ENCODE results near the gene LAPTM5.

LAPTM5 gene

GRCh38 chr1:30757352-30758120 is at the start of gene LAPTM5:
LAPTM5 (minus strand) TSS chr1:30757774; CDS start chr1:30757745, 29 bp downstream.
- no peak for TF ChIP-seq CTCF (IDR thresholded peaks at IDR 0.05; ENCODE audit: borderline replicate concordance, control extremely low read depth, extremely low read depth, insufficient read depth, missing control alignments)
- in situ Hi-C loops (cut with MboI; ENCODE audit: low sequenced_read_pairs, unreplicated experiment): no loop called here
- DNase-seq (ENCODE audit: low spot score): no peak

GRCh38 chr1:30806381-30807317 is 49.1 kb upstream of the LAPTM5 start:
- no peak for TF ChIP-seq CTCF (IDR thresholded peaks at IDR 0.05; ENCODE audit: borderline replicate concordance, control extremely low read depth, extremely low read depth, insufficient read depth, missing control alignments)
- no peak for DNase-seq (ENCODE audit: low spot score)
- in situ Hi-C loops (cut with MboI; ENCODE audit: low sequenced_read_pairs, unreplicated experiment): no loop called here

- no peak for DNase-seq (ENCODE audit: low spot score)
- in situ Hi-C loops (cut with MboI; ENCODE audit: low sequenced_read_pairs, unreplicated experiment): no loop called here
Observed at GRCh38 chr1:30805304-30806003, 47.9 kb upstream of the LAPTM5 start.

GRCh38 chr1:30804822-30805221 is 47.2 kb upstream of the LAPTM5 start:
- in situ Hi-C loops (cut with MboI; ENCODE audit: low sequenced_read_pairs, unreplicated experiment): loop anchor here (5.0 kb wide), 1 partner anchor 107 kb away; no protein-coding TSS in a partner anchor
- TF ChIP-seq CTCF (IDR thresholded peaks at IDR 0.05; ENCODE audit: borderline replicate concordance, control extremely low read depth, extremely low read depth, insufficient read depth, missing control alignments): no peak
- no peak for DNase-seq (ENCODE audit: low spot score)

More at GRCh38 chr1:30805304-30806003, 47.9 kb upstream of the LAPTM5 start:
- no peak for TF ChIP-seq CTCF (IDR thresholded peaks at IDR 0.05; ENCODE audit: borderline replicate concordance, control extremely low read depth, extremely low read depth, insufficient read depth, missing control alignments)

GRCh38 chr1:30804352-30804751 is 46.8 kb upstream of the LAPTM5 start:
- no peak for TF ChIP-seq CTCF (IDR thresholded peaks at IDR 0.05; ENCODE audit: borderline replicate concordance, control extremely low read depth, extremely low read depth, insufficient read depth, missing control alignments)
- in situ Hi-C loops (cut with MboI; ENCODE audit: low sequenced_read_pairs, unreplicated experiment): loop anchor here (5.0 kb wide), 1 partner anchor 108 kb away; no protein-coding TSS in a partner anchor
- no peak for DNase-seq (ENCODE audit: low spot score)

- no peak for TF ChIP-seq CTCF (IDR thresholded peaks at IDR 0.05; ENCODE audit: borderline replicate concordance, control extremely low read depth, extremely low read depth, insufficient read depth, missing control alignments)
- in situ Hi-C loops (cut with MboI; ENCODE audit: low sequenced_read_pairs, unreplicated experiment): loop anchor here (5.0 kb wide), 1 partner anchor 109 kb away; no protein-coding TSS in a partner anchor
- DNase-seq (ENCODE audit: low spot score): no peak
Observed at GRCh38 chr1:30803562-30803961, 46.0 kb upstream of the LAPTM5 start.

All from GM13976 (cell line).